Measurements from ENCODE around the gene PLCG2.

DNA sequence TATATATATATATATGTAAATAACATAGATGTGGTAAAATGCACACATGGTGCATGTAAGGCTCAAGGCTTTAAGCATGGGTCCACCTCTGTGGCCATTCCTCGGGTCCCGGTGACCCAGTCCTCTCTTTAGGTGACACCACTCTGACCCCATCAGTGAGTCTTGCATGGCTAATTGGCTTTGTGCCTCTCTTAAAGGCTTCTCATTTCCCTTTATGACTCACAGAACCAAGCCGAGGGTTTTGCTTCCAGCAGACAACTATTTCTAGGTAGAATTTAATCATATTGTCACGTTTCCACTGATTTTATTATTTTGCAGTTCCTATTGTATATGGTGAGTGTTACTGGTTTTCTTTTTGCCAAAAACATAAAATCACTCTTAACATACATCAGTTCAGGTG lies 59.7 kb downstream of the PLCG2 start:
- TF ChIP-seq, protein P1, sequence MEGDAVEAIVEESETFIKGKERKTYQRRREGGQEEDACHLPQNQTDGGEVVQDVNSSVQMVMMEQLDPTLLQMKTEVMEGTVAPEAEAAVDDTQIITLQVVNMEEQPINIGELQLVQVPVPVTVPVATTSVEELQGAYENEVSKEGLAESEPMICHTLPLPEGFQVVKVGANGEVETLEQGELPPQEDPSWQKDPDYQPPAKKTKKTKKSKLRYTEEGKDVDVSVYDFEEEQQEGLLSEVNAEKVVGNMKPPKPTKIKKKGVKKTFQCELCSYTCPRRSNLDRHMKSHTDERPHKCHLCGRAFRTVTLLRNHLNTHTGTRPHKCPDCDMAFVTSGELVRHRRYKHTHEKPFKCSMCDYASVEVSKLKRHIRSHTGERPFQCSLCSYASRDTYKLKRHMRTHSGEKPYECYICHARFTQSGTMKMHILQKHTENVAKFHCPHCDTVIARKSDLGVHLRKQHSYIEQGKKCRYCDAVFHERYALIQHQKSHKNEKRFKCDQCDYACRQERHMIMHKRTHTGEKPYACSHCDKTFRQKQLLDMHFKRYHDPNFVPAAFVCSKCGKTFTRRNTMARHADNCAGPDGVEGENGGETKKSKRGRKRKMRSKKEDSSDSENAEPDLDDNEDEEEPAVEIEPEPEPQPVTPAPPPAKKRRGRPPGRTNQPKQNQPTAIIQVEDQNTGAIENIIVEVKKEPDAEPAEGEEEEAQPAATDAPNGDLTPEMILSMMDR (IDR thresholded peaks at IDR 0.05; ENCODE audit: borderline replicate concordance, extremely low read depth, low read length, poor library complexity, severe bottlenecking) = no peak
- TF ChIP-seq EZH2 (IDR thresholded peaks at IDR 0.05; ENCODE audit: borderline replicate concordance, low read depth, low read length, severe bottlenecking) = no peak

Data from DND-41 (cell line).